ENCODE data around the gene PLEKHF1.

Gene PLEKHF1

GRCh38 chr19:29635963-29636362, 29.3 kb upstream of the PLEKHF1 start:
- no peak for DNase-seq

- DNase-seq, result no peak
Observed at GRCh38 chr19:29636553-29637360, 28.5 kb upstream of the PLEKHF1 start.

GRCh38 chr19:29639086-29639485, 26.2 kb upstream of the PLEKHF1 start:
- DNase-seq, result no peak

- DNase-seq, result no peak
Observed at GRCh38 chr19:29640231-29640630, 25.0 kb upstream of the PLEKHF1 start.

GRCh38 chr19:29641597-29641996, 23.7 kb upstream of the PLEKHF1 start:
- DNase-seq, result no peak

GRCh38 chr19:29643361-29643935, 21.8 kb upstream of the PLEKHF1 start:
- no peak for DNase-seq

- no peak for DNase-seq
Observed at GRCh38 chr19:29644210-29644609, 21.1 kb upstream of the PLEKHF1 start.

- no peak for DNase-seq
Observed at GRCh38 chr19:29645491-29645867, 19.8 kb upstream of the PLEKHF1 start.

GRCh38 chr19:29645911-29646310, 19.4 kb upstream of the PLEKHF1 start:
- DNase-seq, result no peak

GRCh38 chr19:29650772-29651387, 14.4 kb upstream of the PLEKHF1 start:
- no peak for DNase-seq

- DNase-seq, result no peak
Observed at GRCh38 chr19:29651622-29652394, 13.5 kb upstream of the PLEKHF1 start.

- DNase-seq, result no peak
Observed at GRCh38 chr19:29653398-29653797, 11.9 kb upstream of the PLEKHF1 start.

GRCh38 chr19:29655648-29656335, 9.5 kb upstream of the PLEKHF1 start:
- no peak for DNase-seq

- DNase-seq, result no peak
Observed at GRCh38 chr19:29658221-29658991, 6.9 kb upstream of the PLEKHF1 start.

GRCh38 chr19:29660835-29661234, 4.4 kb upstream of the PLEKHF1 start:
- no peak for DNase-seq

- DNase-seq, result no peak
Observed at GRCh38 chr19:29662278-29662603, 3.0 kb upstream of the PLEKHF1 start.

- DNase-seq, result no peak
Observed at GRCh38 chr19:29662604-29663404, 2.5 kb upstream of the PLEKHF1 start.

GRCh38 chr19:29663861-29664752, 1.2 kb upstream of the PLEKHF1 start:
- no peak for DNase-seq

- DNase-seq, result no peak
Observed at GRCh38 chr19:29664753-29665214, 477 bp upstream of the PLEKHF1 start.
